NCI-H446 treated with DMSO at 0.1 percent for 48 hours (cell line): ENCODE data around the gene MAOB.
"Not testable (repeated sequence)": the region's sequence is repeated elsewhere in the genome, so short reads cannot be mapped to it uniquely, and the experiment has no call there.

Source experiments
- DNase-seq: peaks from one replicate; lab custom pipeline; 2025; lab: John Stamatoyannopoulos, UW

Gene MAOB

DNA sequence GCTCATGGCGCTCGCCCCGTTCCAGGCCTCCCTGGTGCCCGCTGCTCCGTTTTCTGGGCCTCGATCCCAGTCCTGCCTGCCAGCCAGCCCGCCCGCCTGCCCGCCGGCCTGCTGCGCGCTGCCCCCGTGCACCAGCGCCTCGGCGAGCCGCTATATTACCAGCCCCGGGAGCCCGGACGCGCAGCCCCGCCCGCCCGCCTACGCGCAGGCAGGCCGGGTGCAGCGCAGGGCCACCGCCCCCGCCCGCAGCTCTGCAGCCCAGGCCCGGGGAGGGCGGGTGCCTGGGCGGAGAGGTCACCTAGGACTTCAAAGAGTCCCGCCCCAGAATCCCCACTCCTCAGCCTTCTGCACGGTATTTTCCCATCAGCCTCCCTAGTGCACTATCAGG is at the start of gene MAOB:
TSS of gene MAOB (minus strand) at position 157 of the 388 bp plus-strand sequence. CDS start at position 6, 151 bp downstream.
- DNase-seq, result no peak

GRCh38 chrX:43922032-43922431 is 39.8 kb upstream of the MAOB start:
- DNase-seq, result not testable (repeated sequence)

DNA sequence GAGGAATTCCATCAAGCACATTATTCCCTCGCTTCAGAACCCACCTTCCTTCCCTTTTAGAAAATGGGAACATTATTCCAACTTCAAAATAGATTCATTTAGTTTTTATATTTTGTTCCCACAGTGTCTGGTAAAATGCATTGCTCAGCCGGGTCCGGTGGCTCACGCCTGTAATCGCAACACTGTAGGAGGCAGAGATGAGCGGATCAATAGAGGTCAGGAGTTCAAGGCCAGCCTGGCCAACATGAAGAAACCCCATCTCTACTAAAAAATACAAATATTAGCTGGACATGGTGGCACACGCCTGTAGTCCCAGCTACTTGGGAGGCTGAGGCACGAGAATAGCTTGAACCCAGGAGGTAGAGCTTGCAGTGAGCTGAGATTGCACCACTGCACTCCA is 28.5 kb upstream of the MAOB start:
- not testable (repeated sequence) for DNase-seq

DNA sequence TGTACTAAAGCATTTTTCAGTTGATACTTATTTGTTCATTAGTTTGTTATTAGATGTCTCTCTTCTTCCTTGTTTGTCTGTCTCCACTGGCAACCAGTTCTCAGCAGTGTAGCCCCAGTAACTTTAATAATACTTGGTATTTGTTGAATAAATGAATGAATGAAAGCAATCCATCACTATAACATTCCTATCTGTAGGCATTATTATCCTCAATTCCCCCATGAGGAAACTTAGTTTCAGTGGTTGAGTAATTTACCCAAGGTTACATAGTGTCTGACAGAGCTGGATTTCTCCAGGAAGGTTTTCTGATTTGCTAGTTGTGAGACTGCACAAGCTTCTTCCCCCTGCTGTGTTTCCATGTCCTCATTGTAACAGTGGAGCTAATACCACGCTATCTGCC is 27.8 kb upstream of the MAOB start:
- DNase-seq, result no peak

DNA sequence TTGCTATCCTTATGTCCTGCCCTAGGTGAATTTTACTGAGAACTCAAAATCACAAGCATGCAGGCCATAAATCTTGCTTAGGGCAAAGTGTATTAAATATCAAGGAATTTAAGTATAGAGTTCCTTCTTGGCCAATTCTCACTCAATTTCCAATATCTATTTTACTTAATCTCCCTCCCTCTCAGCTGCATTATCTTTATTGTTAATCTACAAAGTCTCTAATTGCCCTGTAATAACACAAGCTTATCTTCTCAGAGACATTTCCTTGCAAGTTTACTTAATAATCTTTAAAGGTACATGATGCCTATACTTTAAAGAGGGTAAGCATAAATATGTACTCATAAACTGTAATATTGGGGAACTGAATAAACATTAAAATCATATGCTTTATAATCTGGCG is 26.9 kb upstream of the MAOB start:
- DNase-seq, result no peak

GRCh38 chrX:43899878-43900815 is 17.9 kb upstream of the MAOB start:
- DNase-seq, result no peak

GRCh38 chrX:43898406-43899035 is 16.3 kb upstream of the MAOB start:
- no peak for DNase-seq

DNA sequence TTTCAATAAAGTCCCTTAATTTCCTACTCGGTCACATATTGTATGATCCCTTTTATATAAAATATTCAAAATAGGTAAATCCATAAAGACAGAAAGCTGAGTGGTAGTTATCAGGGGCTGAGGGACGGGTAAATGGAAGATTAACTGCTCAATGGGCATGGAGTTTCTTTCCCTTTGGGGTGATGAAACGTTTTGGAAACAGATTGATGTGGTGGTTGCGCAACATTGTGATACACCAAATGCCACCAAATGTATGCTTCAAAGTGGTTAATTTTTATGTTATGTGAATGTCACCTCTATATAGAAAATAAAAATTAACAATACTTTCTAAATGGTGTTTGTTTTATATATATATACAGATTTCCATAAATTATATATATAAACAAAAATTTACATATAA is 15.0 kb upstream of the MAOB start:
- DNase-seq, result no peak

DNA sequence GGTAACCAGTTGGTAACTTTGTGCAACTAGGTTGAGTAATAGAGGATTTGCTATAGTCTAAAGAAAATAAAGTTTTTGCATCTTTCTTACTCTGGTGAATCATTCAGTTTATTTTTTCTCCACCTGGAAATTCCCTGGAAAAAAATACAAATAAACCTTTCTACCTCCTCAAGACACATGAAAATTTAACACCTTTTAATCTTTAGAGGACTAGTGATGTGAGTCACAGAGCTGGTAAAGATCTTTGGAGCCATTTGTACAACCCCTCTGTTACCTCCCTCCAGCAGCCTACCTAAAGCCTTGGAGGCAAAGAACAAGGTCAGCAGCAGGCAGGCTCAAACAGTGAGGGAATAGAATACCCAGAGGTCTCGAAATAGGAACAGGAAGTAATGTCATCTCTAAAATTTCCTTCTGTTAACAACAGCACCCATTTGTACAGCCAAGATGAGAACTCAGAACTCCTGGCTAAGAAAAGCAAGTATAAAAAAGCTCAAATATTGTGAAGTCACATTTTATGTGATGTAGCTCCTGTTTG is 10.2 kb upstream of the MAOB start:
- no peak for DNase-seq

DNA sequence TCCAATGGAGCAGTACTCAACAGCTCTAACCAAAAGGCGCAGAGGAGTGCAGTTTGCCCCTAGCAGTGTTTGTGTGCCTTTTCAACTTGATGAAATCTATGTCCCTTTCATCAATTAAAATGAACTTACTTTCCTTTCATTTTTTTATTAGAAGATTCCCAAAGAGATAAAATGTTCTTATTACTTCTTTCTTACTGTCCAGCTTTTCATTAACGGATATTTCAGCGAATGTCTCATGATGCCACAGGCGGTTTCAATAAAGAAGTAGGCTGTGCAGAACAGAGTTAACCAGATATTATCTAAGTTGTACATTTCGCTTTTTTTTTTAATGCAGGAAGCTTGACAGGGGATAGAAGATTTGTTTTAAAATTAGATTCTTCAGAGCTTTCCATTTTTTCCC is 3.4 kb upstream of the MAOB start:
- DNase-seq, result no peak

DNA sequence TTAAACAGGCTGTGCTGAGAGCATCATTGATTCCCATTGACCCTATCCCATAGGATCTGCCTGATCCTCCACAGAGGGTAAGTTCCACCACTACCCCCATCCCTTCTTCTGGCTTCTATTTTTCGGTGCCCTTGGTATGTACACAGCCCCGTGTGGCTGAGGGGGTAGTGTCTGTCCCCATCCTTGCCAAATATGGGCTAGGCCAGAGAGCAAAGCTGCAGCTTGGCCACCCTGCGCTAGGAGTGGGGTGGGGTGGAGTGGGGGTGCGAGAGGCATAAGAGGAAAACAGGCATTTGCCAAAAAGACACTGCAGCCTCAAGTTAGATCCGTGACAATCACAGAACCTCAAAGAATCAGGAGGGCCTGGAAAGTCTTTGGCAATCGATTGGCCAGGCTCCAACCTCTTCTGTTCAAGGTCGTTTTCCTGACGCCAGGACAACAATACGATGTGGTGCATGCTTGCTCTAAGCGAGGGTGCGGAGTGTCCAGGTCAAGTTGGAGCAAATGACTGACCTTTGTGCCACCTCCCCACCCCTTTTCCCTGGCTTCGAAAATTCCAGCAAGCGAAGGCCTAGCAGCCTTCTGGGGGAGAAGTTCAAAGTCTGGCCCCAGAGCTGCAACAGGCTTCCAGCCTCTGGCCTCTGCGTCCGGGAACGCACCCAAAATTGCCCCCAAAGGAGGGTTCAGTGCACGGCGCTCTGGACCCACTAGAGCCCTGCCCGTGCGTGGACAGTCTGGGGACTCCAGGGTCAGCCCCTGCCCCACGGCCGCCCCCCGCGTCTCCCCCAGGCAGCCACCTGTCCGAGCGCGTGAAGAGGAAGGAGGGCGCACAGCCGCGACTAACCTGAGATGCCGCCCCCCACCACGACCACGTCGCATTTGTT is 598 bp downstream of the MAOB start:
- DNase-seq, result no peak

DNA sequence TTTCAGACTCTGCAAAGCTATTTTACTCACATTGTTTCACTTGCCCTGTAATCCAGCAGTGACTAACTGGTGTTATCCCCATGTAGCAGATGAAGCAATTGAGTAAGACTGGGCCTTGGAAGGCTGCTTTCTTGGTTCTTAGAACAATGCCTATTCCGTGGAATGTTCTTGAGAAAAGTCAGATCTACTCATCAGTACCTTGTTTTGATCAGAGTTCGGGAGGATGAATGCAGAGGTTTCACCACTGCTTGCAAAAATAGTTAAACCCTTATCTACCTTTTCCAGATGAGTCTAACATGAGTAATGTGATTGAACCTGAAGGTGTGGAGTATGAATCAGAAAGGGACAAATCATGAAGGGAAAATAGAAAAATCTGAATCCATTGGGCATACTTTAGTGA is 1.8 kb downstream of the MAOB start:
- no peak for DNase-seq

DNA sequence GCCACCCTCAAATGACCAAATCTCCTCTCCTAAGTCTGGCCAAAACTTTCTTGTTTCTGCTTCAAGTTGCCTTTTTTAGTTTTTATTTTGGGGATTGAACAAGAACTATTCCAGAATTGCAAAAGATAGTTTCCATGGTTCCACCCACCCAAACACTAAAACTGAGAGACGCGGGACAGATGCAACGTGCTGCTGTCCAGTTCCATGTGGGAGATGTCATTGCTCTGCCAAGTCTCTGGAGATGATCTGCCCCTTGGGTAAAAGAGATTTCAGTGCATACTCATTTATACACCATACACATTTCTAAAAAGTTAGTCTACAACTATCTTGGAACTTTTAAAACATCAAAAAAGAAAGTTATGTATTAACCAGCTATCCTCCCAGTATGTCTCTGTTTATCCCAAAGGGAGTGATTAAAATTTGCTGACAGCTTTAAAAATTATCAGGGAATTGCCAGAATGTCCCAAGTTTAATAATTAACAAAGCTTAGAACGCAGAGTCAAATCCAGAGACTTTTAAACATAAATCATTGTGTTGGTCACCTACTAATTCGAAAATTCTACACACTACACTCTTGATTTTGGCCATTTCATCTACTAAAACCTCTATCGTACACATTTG is 3.2 kb downstream of the MAOB start:
- no peak for DNase-seq

- DNase-seq, result no peak
Measured at GRCh38 chrX:43876680-43877079, 5.6 kb downstream of the MAOB start.

DNA sequence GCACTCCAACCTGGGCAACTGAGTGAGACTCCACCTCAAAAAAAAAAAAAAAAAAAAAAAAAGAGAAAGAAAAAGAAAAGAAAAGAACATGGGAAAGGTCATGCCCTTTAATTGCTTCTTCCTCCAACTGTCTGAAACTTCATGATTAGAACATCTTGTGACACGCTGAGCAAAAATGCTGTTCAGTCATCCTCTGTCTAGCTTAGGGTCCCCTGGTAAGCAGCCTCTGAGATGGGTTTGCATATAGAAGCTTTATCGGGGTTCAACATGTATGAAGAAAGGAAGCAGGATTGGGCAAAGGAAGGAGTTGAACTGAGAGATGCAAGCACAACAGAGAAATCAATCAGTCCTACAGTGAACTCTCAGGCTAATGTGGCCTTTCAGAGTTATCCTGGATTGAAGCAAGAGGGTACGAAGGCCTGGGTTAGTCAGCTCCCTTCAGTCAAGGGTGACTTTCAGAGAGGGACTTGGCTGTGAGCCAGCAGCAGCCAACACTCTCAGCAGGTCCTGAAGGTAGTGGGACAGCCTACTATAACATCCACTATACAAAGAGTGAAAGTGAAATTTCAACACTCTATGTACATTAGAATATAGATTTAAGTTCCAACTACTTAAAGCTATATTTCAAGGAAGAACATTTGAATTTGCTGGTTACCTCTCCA is 11.4 kb downstream of the MAOB start:
- DNase-seq, result no peak

DNA sequence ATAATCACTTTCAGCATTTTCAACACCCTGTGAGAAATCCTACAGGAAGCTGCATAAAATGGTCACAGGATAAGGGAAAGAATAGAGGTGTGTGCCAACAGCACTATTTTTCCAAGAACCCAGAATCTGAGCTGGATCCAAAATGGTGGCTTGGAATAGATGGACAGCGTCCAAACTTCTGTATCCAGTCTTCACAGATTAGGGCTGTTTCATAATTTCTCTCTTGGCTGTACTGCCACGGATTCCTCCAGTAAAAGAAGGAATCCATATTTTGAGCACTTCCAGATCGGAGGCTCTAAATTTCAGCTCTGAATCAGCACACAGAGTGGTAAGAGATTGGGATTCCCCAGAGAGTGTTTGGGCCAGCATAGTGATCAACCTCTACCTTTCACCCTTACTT is 12.2 kb downstream of the MAOB start:
- no peak for DNase-seq

- no peak for DNase-seq
Measured at GRCh38 chrX:43868791-43869190, 13.5 kb downstream of the MAOB start.

DNA sequence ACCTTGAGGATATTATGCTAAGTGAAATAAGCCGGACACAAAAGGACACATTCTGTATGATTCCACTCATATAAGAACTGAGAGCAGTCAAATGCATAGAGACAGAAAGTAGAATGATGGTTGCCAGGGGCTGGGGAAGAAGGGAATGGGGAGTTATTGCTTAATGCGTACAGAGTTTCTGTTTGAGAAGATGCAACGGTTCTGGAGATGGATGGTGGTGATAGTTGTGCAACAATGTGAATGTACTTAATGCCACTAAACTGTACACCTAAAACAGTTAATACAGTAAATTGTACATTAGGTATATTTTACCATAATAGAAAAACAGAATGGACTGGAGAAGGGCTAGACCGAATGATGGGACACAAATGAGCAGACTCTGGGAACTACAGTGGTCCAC is 15.8 kb downstream of the MAOB start:
- DNase-seq, result no peak

- no peak for DNase-seq
Measured at GRCh38 chrX:43865791-43866190, 16.5 kb downstream of the MAOB start.

- no peak for DNase-seq
Measured at GRCh38 chrX:43862434-43862833, 19.8 kb downstream of the MAOB start.

- DNase-seq, result no peak
Measured at GRCh38 chrX:43861750-43862149, 20.5 kb downstream of the MAOB start.
